Prostate gland (tissue), 2 donors: ENCODE measurements around the gene AFF3.

ENCODE experiments used
- CTCF ChIP-seq, 4 experiments: fragments of 200-600 bp in 2 of 4; fragments of 450-650 bp in 2 of 4; sonication (generic) in 2 of 4; IDR thresholded peaks; 1 replicate in 3 of 4; 2 replicates in 1 of 4; pipeline ENCODE4 v1.5.1; 2016 to 2019; ENCODE audit warnings: antibody characterized with exemption in 4 of 4, mild to moderate bottlenecking in 2 of 4, moderate library complexity in 2 of 4
- POLR2A ChIP-seq: fragments of 450-650 bp; IDR thresholded peaks from one replicate; pipeline ENCODE4 v1.6.1; 2016; ENCODE audit warnings: antibody characterized with exemption, mild to moderate bottlenecking
- POLR2AphosphoS5 ChIP-seq: sonication (generic); formaldehyde crosslinking; IDR thresholded peaks from one replicate; pipeline ENCODE4 v1.6.1; 2017; ENCODE audit warnings: antibody characterized with exemption

GRCh38 chr2:100166701-100167100 lies 24.3 kb upstream of the AFF3 start:
- no peak for TF ChIP-seq POLR2A
- TF ChIP-seq CTCF (IDR thresholded peaks at IDR 0.05), result no peak
- no peak for TF ChIP-seq POLR2AphosphoS5
